Measurements from ENCODE around the gene DPYD.
A peak's percentile ranks its signal among the peaks of the same experiment; 100 is the strongest.

The DPYD gene

DNA sequence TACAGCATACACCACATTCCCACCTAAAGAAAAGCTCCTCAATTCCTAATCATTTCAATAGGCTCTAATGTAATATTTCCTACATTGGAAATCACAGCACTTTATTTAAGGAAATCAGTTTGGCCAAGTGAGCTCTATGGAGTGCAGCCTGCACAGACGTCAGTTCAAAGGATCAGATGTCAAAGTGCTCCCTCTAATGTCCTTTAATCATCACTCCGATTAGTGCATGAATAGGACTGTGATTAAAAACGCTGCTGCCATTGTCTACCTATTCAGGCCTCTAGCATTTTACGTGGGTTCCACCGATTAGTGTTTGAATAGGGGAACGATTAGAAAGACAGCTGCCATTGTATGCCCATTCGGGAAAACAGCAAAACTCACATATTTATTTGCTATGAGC, 50.2 kb downstream of the DPYD start:
- no peak for TF ChIP-seq FOXM1 (IDR thresholded peaks at IDR 0.05; ENCODE audit: borderline replicate concordance)
- no peak for TF ChIP-seq CTBP1 (IDR thresholded peaks at IDR 0.05; ENCODE audit: borderline replicate concordance)
- no peak for TF ChIP-seq FOXA1 (IDR thresholded peaks at IDR 0.05)
- no peak for TF ChIP-seq LEF1 (IDR thresholded peaks at IDR 0.05; ENCODE audit: borderline replicate concordance)
- TF ChIP-seq HDGF (IDR thresholded peaks at IDR 0.05; ENCODE audit: borderline replicate concordance): no peak
- TF ChIP-seq BHLHE40 (IDR thresholded peaks at IDR 0.05; ENCODE audit: borderline replicate concordance): no peak
- TF ChIP-seq SUZ12 (IDR thresholded peaks at IDR 0.05): no peak
- ChIA-PET CTCF (no interaction called here), POLR2A (no interaction called here)
- no peak for DNase-seq (ENCODE audit: extremely low spot score)

DNA sequence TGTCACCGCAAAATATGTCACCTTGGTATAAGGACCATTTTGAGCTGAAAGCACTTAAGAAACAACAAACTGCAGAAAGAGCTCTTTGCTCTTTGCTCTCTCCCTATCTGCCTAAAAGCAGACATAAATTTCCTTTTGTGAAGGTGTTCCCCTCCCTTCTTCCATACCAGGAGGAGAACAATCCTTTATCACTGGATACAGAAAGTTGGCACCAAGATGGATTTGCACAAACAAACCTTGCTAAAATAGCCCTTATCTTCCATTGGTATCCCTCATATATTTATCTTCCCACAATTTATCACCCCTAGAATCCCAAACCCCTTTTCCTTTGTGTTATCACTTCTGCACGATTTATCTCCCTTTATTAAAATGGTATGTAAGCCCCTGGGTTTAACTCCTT, 51.4 kb downstream of the DPYD start:
- TF ChIP-seq L3MBTL2 (conservative IDR thresholded peaks at IDR 0.05): no peak
- TF ChIP-seq NFRKB (IDR thresholded peaks at IDR 0.05): no peak
- no peak for TF ChIP-seq SUZ12 (IDR thresholded peaks at IDR 0.05)
- TF ChIP-seq FOXA1 (IDR thresholded peaks at IDR 0.05): no peak
- TF ChIP-seq BHLHE40 (IDR thresholded peaks at IDR 0.05; ENCODE audit: borderline replicate concordance): no peak
- TF ChIP-seq, protein P1, sequence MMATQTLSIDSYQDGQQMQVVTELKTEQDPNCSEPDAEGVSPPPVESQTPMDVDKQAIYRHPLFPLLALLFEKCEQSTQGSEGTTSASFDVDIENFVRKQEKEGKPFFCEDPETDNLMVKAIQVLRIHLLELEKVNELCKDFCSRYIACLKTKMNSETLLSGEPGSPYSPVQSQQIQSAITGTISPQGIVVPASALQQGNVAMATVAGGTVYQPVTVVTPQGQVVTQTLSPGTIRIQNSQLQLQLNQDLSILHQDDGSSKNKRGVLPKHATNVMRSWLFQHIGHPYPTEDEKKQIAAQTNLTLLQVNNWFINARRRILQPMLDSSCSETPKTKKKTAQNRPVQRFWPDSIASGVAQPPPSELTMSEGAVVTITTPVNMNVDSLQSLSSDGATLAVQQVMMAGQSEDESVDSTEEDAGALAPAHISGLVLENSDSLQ (IDR thresholded peaks at IDR 0.05): no peak
- TF ChIP-seq ZNF384 (IDR thresholded peaks at IDR 0.05): no peak
- POLR2A ChIA-PET: interaction anchor here (1.3 kb wide), 1 partner anchor 52 kb away, joined by 4 read pairs; no protein-coding TSS in a partner anchor
- CTCF ChIA-PET: no interaction called here
- no peak for DNase-seq (ENCODE audit: extremely low spot score)

DNA sequence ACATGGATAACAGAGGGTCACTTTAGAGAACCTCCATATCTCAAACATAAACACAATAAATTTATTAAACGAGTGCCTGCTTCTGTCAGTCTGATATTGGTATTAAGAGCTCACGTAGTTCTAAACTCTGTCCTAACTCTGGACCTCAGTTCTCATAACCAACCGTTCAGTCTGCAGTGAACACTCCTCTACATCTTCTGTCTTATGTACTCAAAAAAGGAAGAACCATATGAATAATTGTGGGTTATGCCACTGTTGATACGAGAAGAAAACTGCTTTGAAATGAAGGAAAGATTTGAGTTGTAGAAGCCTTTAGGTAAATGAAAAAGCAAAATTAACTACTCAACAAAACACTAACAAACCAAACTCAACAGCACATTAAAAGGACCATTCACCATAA, 53.7 kb downstream of the DPYD start:
- CTCF ChIA-PET: no interaction called here
- POLR2A ChIA-PET: no interaction called here
- DNase-seq (ENCODE audit: extremely low spot score): no peak
- no peak for TF ChIP-seq CTBP1 (IDR thresholded peaks at IDR 0.05; ENCODE audit: borderline replicate concordance)
- no peak for TF ChIP-seq TARDBP (IDR thresholded peaks at IDR 0.05)
- no peak for TF ChIP-seq NFRKB (IDR thresholded peaks at IDR 0.05)
- TF ChIP-seq ZNF384 (IDR thresholded peaks at IDR 0.05): no peak
- TF ChIP-seq SUZ12 (IDR thresholded peaks at IDR 0.05): no peak
- TF ChIP-seq HDGF (IDR thresholded peaks at IDR 0.05; ENCODE audit: borderline replicate concordance): no peak
- no peak for TF ChIP-seq FOXA1 (IDR thresholded peaks at IDR 0.05)
- no peak for TF ChIP-seq SP1 (IDR thresholded peaks at IDR 0.05)
- TF ChIP-seq, protein P1 (IDR thresholded peaks at IDR 0.05): no peak
- TF ChIP-seq BHLHE40 (IDR thresholded peaks at IDR 0.05; ENCODE audit: borderline replicate concordance): no peak
- no peak for TF ChIP-seq FOXK2 (IDR thresholded peaks at IDR 0.05)
- TF ChIP-seq ARNT (IDR thresholded peaks at IDR 0.05): no peak
- TF ChIP-seq LEF1 (IDR thresholded peaks at IDR 0.05; ENCODE audit: borderline replicate concordance): no peak
- TF ChIP-seq FOXM1 (IDR thresholded peaks at IDR 0.05; ENCODE audit: borderline replicate concordance): no peak
- no peak for TF ChIP-seq ELF4 (IDR thresholded peaks at IDR 0.05)
- no peak for TF ChIP-seq L3MBTL2 (conservative IDR thresholded peaks at IDR 0.05)

DNA sequence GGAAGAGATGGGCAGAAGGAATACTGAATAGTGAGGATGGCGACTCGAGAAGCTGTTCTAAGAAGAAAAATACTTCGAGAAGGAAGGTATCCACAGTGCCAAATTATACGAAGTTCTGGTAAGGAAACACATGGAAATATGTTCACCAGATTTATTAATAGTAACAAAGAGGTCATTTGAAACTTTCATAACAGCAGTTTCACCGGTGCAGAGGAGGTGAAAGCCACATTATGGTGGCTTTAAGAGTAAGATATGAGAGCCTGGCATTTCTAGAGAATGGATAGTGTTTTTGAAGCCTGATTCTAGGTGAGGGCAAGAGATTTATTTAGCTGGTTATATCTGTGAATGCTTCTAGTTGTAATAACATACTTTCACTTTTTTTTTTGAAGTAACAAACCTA, 56.2 kb downstream of the DPYD start:
- no peak for DNase-seq (ENCODE audit: extremely low spot score)
- CTCF ChIA-PET: interaction anchor here (0.6 kb wide), 1 partner anchor 11 kb away, joined by 3 read pairs; no protein-coding TSS in a partner anchor
- no peak for TF ChIP-seq LEF1 (IDR thresholded peaks at IDR 0.05; ENCODE audit: borderline replicate concordance)
- no peak for TF ChIP-seq CTBP1 (IDR thresholded peaks at IDR 0.05; ENCODE audit: borderline replicate concordance)
- POLR2A ChIA-PET: no interaction called here

DNA sequence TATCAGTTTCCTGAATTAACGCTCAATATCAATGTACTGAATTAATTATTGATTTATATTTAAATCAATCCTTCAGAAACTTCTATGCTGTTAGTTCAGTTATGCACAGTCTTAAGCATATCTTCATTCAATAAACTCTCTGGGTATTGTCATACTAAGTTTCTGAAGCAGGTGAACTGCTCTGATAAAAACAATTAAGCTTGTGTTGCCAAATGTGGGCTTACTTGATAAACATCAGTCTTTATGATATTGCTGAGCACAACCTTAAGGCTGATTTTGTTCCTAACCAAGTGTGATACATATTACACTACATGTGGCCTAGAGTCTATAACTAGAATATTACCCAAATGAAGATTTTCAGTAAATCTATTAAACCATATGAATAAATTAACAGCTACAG, 67.6 kb downstream of the DPYD start:
- ChIA-PET POLR2A (no interaction called here), CTCF (interaction anchor here (0.6 kb wide), 1 partner anchor 11 kb away, joined by 3 read pairs; no protein-coding TSS in a partner anchor)
- no peak for DNase-seq (ENCODE audit: extremely low spot score)
- TF ChIP-seq TARDBP (IDR thresholded peaks at IDR 0.05): no peak
- TF ChIP-seq FOXM1 (IDR thresholded peaks at IDR 0.05; ENCODE audit: borderline replicate concordance): no peak
- no peak for TF ChIP-seq SUZ12 (IDR thresholded peaks at IDR 0.05)
- no peak for TF ChIP-seq ARNT (IDR thresholded peaks at IDR 0.05)
- no peak for TF ChIP-seq LEF1 (IDR thresholded peaks at IDR 0.05; ENCODE audit: borderline replicate concordance)
- TF ChIP-seq FOXA1 (IDR thresholded peaks at IDR 0.05): no peak
- TF ChIP-seq ZNF384 (IDR thresholded peaks at IDR 0.05): no peak
- no peak for TF ChIP-seq BHLHE40 (IDR thresholded peaks at IDR 0.05; ENCODE audit: borderline replicate concordance)
- no peak for TF ChIP-seq ELF4 (IDR thresholded peaks at IDR 0.05)
- TF ChIP-seq CTBP1 (IDR thresholded peaks at IDR 0.05; ENCODE audit: borderline replicate concordance): no peak
- TF ChIP-seq, protein P1 (IDR thresholded peaks at IDR 0.05): no peak
- no peak for TF ChIP-seq SP1 (IDR thresholded peaks at IDR 0.05)

DNA sequence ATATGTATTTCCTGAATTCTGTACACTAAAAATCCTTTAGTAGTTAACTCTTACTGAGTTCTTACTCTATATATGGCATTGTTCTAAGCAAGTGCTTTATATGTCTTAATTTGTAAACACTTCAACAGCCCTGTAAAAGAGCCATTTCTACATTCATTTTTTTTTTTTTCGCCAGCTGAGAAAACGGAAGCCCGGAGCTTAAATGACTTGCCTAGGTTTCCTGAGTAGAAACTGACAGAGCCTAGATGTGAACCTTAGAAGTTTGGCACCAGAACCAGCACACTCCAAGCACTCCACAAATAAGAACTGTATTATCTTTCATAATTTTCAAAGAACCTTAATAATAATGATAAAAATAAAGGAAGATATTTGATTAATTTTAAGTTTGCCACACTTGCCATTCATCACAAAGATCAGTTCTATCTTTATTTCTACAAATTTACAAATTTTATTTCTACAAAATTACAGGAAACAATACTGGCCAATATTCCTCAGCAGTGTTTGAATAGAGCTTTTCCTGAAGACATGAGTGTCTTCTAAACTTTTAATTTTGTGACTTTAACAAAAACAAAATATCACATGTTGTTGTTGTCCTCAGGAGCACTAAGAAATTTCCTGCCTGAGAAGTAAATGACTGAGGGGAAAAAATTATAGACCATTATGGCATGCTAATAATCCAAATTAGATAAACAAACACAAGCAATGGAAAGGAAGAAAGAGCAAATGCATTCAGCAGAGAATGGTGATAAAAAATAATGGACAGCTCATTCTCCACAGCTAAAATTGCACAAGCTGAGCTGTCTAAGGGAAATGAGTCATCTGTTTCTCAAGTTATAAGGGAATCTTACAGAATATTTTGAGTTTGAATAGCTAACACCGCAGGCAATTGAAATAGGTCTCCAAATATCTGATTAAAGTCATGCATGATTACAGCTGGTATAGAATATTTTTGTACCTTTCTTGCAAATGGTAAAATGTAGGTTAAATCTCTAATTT, 71.2 kb downstream of the DPYD start:
- TF ChIP-seq TARDBP (IDR thresholded peaks at IDR 0.05) (no peak), FOXA1 (IDR thresholded peaks at IDR 0.05) (no peak), FOXK2 (IDR thresholded peaks at IDR 0.05) (no peak), SP1 (IDR thresholded peaks at IDR 0.05) (no peak), L3MBTL2 (conservative IDR thresholded peaks at IDR 0.05) (no peak)
- TF ChIP-seq, protein P1 (IDR thresholded peaks at IDR 0.05): 0 out of 2 replicates have a peak, but pooled peaks have one; percentile 15
- ChIA-PET CTCF (no interaction called here), POLR2A (no interaction called here)
- peak; percentile 8 for DNase-seq (ENCODE audit: extremely low spot score)

All from HEK293T (cell line).